SK-N-SH (cell line): ENCODE results near the gene MAPKBP1. TPM values are rescaled to one million over a fixed set of nuclear protein-coding genes. Genes with fewer than 3 reads are reported as not detected.

Experiments
- CTCF ChIA-PET: fragments of 300-600, 350-600 bp; formaldehyde crosslinking; extraction: SDS; loops from one replicate; lab custom pipeline; 2021; lab: Yijun Ruan, JAX
- POLR2A ChIA-PET: fragments of 350-600 bp; sonication (Branson Sonifier 250); formaldehyde crosslinking; extraction: SDS; loops from one replicate; lab custom pipeline; 2020; ENCODE audit warnings: antibody characterized with exemption, inconsistent platforms; lab: Yijun Ruan, JAX
- DNase-seq: peaks from one replicate; pipeline ENCODE4 v3.0.0; 2012
- H2AFZ ChIP-seq: fragments of 200-600 bp; sonication (generic); 2 replicates; pipeline ENCODE4 v1.8.1; 2016; ENCODE audit warnings: antibody characterized with exemption, mild to moderate bottlenecking, low read depth
- H3F3A ChIP-seq: fragments of 200-600 bp; sonication (generic); replicated peaks from 2 replicates; pipeline ENCODE3; 2016; ENCODE audit warnings: antibody characterized with exemption, mild to moderate bottlenecking; ENCODE audit not compliant: insufficient read depth
- H3K27ac ChIP-seq, 2 experiments: fragments of 200-500 bp in 1 of 2; fragments of 200-600 bp in 1 of 2; sonication (Bioruptor generic) in 1 of 2; sonication (generic), shearing (Covaris generic) in 1 of 2; 2 replicates each; pipeline versions ENCODE4 v1.5.1 to v1.6.1; 2014 to 2016; ENCODE audit warnings: low read depth in 2 of 2, inconsistent platforms in 1 of 2, low read length in 1 of 2, mild to moderate bottlenecking in 1 of 2, mixed read lengths in 1 of 2
- H3K27me3 ChIP-seq: fragments of 200-600 bp; sonication (generic), shearing (Covaris generic); 2 replicates; pipeline ENCODE4 v1.6.1; 2016; ENCODE audit warnings: mixed run types; ENCODE audit not compliant: insufficient read depth
- H3K36me3 ChIP-seq, 2 experiments: fragments of 200-500 bp in 1 of 2; fragments of 200-600 bp in 1 of 2; sonication (Bioruptor generic) in 1 of 2; sonication (generic) in 1 of 2; replicated peaks in 1 of 2; 2 replicates each; pipeline versions ENCODE3 to v1.5.1; 2014 to 2016; ENCODE audit warnings: low read length in 1 of 2, mild to moderate bottlenecking in 1 of 2; ENCODE audit not compliant: insufficient read depth in 2 of 2, control insufficient read depth in 1 of 2
- H3K4me1 ChIP-seq, 2 experiments: fragments of 200-500 bp in 1 of 2; fragments of 200-600 bp in 1 of 2; sonication (Bioruptor generic) in 1 of 2; sonication (generic), shearing (Covaris generic) in 1 of 2; 2 replicates each; pipeline versions ENCODE4 v1.5.1 to v1.6.1; 2014 to 2016; ENCODE audit warnings: low read depth in 1 of 2, low read length in 1 of 2, mixed run types in 1 of 2; ENCODE audit not compliant: insufficient read depth in 2 of 2, control insufficient read depth in 1 of 2
- H3K4me2 ChIP-seq: fragments of 200-600 bp; sonication (generic), shearing (Covaris generic); 2 replicates; pipeline ENCODE4 v1.6.1; 2017; ENCODE audit warnings: mixed run types
- H3K4me3 ChIP-seq, 2 experiments: fragments of 200-500 bp in 1 of 2; fragments of 200-600 bp in 1 of 2; sonication (Bioruptor generic) in 1 of 2; sonication (generic), shearing (Covaris generic) in 1 of 2; 2 replicates each; pipeline versions ENCODE4 v1.5.1 to v1.8.1; 2014 to 2016; ENCODE audit warnings: low read depth in 2 of 2, inconsistent platforms in 1 of 2, low read length in 1 of 2, mild to moderate bottlenecking in 1 of 2, mixed read lengths in 1 of 2, moderate library complexity in 1 of 2
- H3K79me2 ChIP-seq: fragments of 200-600 bp; sonication (generic); 2 replicates; pipeline ENCODE4 v1.8.1; 2017; ENCODE audit warnings: mild to moderate bottlenecking; ENCODE audit not compliant: insufficient read depth
- H3K9ac ChIP-seq: fragments of 200-600 bp; sonication (generic); 2 replicates; pipeline ENCODE4 v1.6.1; 2017; ENCODE audit warnings: mixed run types
- H3K9me2 ChIP-seq: fragments of 200-600 bp; sonication (generic); 2 replicates; pipeline ENCODE4 v1.6.1; 2017; ENCODE audit warnings: mixed run types
- H3K9me3 ChIP-seq: fragments of 200-600 bp; sonication (generic); 2 replicates; pipeline ENCODE4 v1.6.1; 2017; ENCODE audit warnings: mixed run types, mild to moderate bottlenecking, moderate library complexity
- H4K20me1 ChIP-seq: fragments of 200-600 bp; sonication (generic); 2 replicates; pipeline ENCODE4 v1.6.1; 2017; ENCODE audit warnings: mild to moderate bottlenecking, mixed run types; ENCODE audit not compliant: insufficient read depth
- EZH2phosphoT487 ChIP-seq: fragments of 200-600 bp; sonication (generic); IDR thresholded peaks from 2 replicates; pipeline ENCODE4 v1.6.1; 2017; ENCODE audit warnings: low read depth, mixed run types, mild to moderate bottlenecking, antibody characterized with exemption, moderate library complexity, borderline replicate concordance
- FOSL2 ChIP-seq: IDR thresholded peaks from 2 replicates; pipeline ENCODE4 v1.4.0; 2012; ENCODE audit warnings: low read depth, mild to moderate bottlenecking, moderate library complexity, borderline replicate concordance
- FOXJ3 ChIP-seq: sonication (generic); formaldehyde crosslinking; IDR thresholded peaks from 2 replicates; pipeline ENCODE4 v1.5.1; 2020; ENCODE audit warnings: mild to moderate bottlenecking, missing genetic modification reagents
- FOXM1 ChIP-seq: IDR thresholded peaks from 2 replicates; pipeline ENCODE4 v1.4.0; 2012; ENCODE audit warnings: low read depth, mild to moderate bottlenecking
- GABPA ChIP-seq: IDR thresholded peaks from 2 replicates; pipeline ENCODE4 v1.4.0; 2012; ENCODE audit warnings: low read depth, mild to moderate bottlenecking
- GATA2 ChIP-seq: sonication (generic); formaldehyde crosslinking; IDR thresholded peaks from 2 replicates; pipeline ENCODE4 v1.5.0; 2020; ENCODE audit warnings: mild to moderate bottlenecking, missing genetic modification reagents
- MEF2A ChIP-seq: IDR thresholded peaks from 2 replicates; pipeline ENCODE4 v1.4.0; 2012; ENCODE audit warnings: low read depth, borderline replicate concordance
- RAD21 ChIP-seq: IDR thresholded peaks from 2 replicates; pipeline ENCODE4 v1.6.1; 2012; ENCODE audit warnings: mild to moderate bottlenecking, low read length
- RCOR1 ChIP-seq: fragments of 150-350 bp; IDR thresholded peaks from 2 replicates; pipeline ENCODE4 v1.6.1; 2017; ENCODE audit warnings: antibody characterized with exemption, low read length
- RXRA ChIP-seq: IDR thresholded peaks from 2 replicates; pipeline ENCODE4 v1.4.0; 2012; ENCODE audit warnings: low read depth, mild to moderate bottlenecking, borderline replicate concordance
- SMC3 ChIP-seq: IDR thresholded peaks from 2 replicates; pipeline ENCODE4 v1.6.1; 2012; ENCODE audit warnings: low read depth, low read length, improper control_type of control experiment
- TAF1 ChIP-seq: IDR thresholded peaks from 2 replicates; pipeline ENCODE4 v1.6.1; 2012; ENCODE audit warnings: low read depth, mild to moderate bottlenecking, low read length, moderate library complexity, borderline replicate concordance
- TEAD4 ChIP-seq: IDR thresholded peaks from 2 replicates; pipeline ENCODE4 v1.4.0; 2012; ENCODE audit warnings: mild to moderate bottlenecking, borderline replicate concordance; ENCODE audit not compliant: insufficient read depth
- WGBS: methylation state at CpG from one replicate; pipeline ENCODE4 v1.1.6; 2017; ENCODE audit warnings: low lambda C conversion rate; 5-methylcytosine and 5-hydroxymethylcytosine counted together
- polyA plus RNA-seq, 3 experiments: library from polyadenylated mRNA; depleted of rRNA; stranded (reverse); fragments of >200 nt; gene quantifications; 2 replicates each; pipeline ENCODE4 v1.2.3, GENCODE V29; 2012
- TF ChIP-seq, protein P1 (sequence below): IDR thresholded peaks from 2 replicates; pipeline ENCODE4 v1.4.0; 2012; ENCODE audit warnings: low read depth, borderline replicate concordance
- TF ChIP-seq, protein P2 (sequence below): IDR thresholded peaks from 2 replicates; pipeline ENCODE4 v1.4.0; 2012; ENCODE audit warnings: low read depth
- TF ChIP-seq, protein P3 (sequence below): IDR thresholded peaks from 2 replicates; pipeline ENCODE4 v1.6.1; 2012; ENCODE audit warnings: mild to moderate bottlenecking, low read depth, low read length, moderate library complexity
- TF ChIP-seq, protein P4 (sequence below): IDR thresholded peaks from 2 replicates; pipeline ENCODE4 v1.4.0; 2012; ENCODE audit warnings: low read depth, borderline replicate concordance
- TF ChIP-seq, protein P5 (sequence below): fragments of 150-350 bp; IDR thresholded peaks from 2 replicates; pipeline ENCODE4 v1.6.1; 2016; ENCODE audit warnings: mild to moderate bottlenecking, low read depth, low read length
- TF ChIP-seq, protein P6 (sequence below): fragments of 200-600 bp; sonication (generic); IDR thresholded peaks from 2 replicates; pipeline ENCODE4 v1.6.1; 2017; ENCODE audit warnings: antibody characterized with exemption, mild to moderate bottlenecking, moderate library complexity

The MAPKBP1 gene
- polyA plus RNA-seq, 1 of the 3 experiments (the other 2 are of a cell fraction), result 5.2 TPM

DNA sequence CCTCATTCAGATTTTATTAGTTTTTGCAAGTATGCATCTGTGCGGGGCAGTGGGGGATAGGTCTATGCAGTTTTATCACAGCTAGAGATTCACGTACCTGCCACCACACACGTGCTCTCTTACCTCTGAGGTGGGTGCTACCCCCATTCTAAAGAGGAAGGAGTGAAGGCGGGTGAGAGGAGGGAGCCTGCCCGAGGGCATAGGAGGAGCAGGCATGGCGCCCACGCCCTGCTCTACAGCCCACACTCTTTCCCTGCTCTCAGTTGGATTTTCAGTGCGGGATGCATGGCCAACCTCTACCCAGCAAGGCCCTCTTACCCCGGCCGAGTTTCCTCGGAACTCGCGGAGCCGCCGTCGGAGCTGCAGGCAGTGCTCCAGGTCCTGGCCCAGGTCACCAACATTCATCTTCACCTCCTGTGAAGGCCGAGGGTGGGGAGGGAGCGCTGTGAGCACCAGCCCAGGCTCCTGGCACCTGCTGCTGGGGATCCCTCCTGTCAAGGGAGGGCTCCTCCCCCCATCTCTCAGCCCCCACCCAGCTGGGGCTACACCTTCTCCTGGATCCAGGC lies 91.3 kb downstream of the MAPKBP1 start:
- Histone ChIP-seq H3K27ac (no peak overlapping the region), H2AFZ (no peak overlapping the region), H3K4me2 (no peak overlapping the region), H3K27me3 (no peaks in the 10 kb centered on the region), H3K9me2 (no peaks in the 10 kb centered on the region), H3K9me3 (no peaks in the 10 kb centered on the region), H3K79me2 (no peaks in the 10 kb centered on the region), H3K4me1 (peaks cover 0 to 30% of the 10 kb centered on the region in 2 experiments; a peak in 1 of 4 replicates), H3F3A (no peaks in the 10 kb centered on the region), H4K20me1 (no peaks in the 10 kb centered on the region), H3K36me3 (no peaks in the 10 kb centered on the region), H3K4me3 (no peak overlapping the region), H3K9ac (no peak overlapping the region)
- DNase-seq, result no peak
- TF ChIP-seq, protein P1, sequence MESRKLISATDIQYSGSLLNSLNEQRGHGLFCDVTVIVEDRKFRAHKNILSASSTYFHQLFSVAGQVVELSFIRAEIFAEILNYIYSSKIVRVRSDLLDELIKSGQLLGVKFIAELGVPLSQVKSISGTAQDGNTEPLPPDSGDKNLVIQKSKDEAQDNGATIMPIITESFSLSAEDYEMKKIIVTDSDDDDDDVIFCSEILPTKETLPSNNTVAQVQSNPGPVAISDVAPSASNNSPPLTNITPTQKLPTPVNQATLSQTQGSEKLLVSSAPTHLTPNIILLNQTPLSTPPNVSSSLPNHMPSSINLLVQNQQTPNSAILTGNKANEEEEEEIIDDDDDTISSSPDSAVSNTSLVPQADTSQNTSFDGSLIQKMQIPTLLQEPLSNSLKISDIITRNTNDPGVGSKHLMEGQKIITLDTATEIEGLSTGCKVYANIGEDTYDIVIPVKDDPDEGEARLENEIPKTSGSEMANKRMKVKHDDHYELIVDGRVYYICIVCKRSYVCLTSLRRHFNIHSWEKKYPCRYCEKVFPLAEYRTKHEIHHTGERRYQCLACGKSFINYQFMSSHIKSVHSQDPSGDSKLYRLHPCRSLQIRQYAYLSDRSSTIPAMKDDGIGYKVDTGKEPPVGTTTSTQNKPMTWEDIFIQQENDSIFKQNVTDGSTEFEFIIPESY, result no peak
- no peak for TF ChIP-seq GATA2 (CRISPR knock-in tag)
- TF ChIP-seq TAF1, result no peak
- no peak for TF ChIP-seq SMC3
- TF ChIP-seq FOXM1, result no peak
- TF ChIP-seq RAD21, result no peak
- TF ChIP-seq, protein P2, sequence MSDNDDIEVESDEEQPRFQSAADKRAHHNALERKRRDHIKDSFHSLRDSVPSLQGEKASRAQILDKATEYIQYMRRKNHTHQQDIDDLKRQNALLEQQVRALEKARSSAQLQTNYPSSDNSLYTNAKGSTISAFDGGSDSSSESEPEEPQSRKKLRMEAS, result no peak
- TF ChIP-seq RXRA, result no peak
- no peak for TF ChIP-seq FOXJ3 (CRISPR knock-in tag)
- no peak for TF ChIP-seq EZH2phosphoT487
- TF ChIP-seq, protein P3, sequence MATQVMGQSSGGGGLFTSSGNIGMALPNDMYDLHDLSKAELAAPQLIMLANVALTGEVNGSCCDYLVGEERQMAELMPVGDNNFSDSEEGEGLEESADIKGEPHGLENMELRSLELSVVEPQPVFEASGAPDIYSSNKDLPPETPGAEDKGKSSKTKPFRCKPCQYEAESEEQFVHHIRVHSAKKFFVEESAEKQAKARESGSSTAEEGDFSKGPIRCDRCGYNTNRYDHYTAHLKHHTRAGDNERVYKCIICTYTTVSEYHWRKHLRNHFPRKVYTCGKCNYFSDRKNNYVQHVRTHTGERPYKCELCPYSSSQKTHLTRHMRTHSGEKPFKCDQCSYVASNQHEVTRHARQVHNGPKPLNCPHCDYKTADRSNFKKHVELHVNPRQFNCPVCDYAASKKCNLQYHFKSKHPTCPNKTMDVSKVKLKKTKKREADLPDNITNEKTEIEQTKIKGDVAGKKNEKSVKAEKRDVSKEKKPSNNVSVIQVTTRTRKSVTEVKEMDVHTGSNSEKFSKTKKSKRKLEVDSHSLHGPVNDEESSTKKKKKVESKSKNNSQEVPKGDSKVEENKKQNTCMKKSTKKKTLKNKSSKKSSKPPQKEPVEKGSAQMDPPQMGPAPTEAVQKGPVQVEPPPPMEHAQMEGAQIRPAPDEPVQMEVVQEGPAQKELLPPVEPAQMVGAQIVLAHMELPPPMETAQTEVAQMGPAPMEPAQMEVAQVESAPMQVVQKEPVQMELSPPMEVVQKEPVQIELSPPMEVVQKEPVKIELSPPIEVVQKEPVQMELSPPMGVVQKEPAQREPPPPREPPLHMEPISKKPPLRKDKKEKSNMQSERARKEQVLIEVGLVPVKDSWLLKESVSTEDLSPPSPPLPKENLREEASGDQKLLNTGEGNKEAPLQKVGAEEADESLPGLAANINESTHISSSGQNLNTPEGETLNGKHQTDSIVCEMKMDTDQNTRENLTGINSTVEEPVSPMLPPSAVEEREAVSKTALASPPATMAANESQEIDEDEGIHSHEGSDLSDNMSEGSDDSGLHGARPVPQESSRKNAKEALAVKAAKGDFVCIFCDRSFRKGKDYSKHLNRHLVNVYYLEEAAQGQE, result no peak
- TF ChIP-seq TEAD4, result no peak
- TF ChIP-seq, protein P4, sequence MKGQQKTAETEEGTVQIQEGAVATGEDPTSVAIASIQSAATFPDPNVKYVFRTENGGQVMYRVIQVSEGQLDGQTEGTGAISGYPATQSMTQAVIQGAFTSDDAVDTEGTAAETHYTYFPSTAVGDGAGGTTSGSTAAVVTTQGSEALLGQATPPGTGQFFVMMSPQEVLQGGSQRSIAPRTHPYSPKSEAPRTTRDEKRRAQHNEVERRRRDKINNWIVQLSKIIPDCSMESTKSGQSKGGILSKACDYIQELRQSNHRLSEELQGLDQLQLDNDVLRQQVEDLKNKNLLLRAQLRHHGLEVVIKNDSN, result no peak
- TF ChIP-seq, protein P5, sequence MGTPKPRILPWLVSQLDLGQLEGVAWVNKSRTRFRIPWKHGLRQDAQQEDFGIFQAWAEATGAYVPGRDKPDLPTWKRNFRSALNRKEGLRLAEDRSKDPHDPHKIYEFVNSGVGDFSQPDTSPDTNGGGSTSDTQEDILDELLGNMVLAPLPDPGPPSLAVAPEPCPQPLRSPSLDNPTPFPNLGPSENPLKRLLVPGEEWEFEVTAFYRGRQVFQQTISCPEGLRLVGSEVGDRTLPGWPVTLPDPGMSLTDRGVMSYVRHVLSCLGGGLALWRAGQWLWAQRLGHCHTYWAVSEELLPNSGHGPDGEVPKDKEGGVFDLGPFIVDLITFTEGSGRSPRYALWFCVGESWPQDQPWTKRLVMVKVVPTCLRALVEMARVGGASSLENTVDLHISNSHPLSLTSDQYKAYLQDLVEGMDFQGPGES, result no peak
- TF ChIP-seq RCOR1, result no peak
- TF ChIP-seq MEF2A, result no peak
- no peak for TF ChIP-seq FOSL2
- TF ChIP-seq, protein P6, sequence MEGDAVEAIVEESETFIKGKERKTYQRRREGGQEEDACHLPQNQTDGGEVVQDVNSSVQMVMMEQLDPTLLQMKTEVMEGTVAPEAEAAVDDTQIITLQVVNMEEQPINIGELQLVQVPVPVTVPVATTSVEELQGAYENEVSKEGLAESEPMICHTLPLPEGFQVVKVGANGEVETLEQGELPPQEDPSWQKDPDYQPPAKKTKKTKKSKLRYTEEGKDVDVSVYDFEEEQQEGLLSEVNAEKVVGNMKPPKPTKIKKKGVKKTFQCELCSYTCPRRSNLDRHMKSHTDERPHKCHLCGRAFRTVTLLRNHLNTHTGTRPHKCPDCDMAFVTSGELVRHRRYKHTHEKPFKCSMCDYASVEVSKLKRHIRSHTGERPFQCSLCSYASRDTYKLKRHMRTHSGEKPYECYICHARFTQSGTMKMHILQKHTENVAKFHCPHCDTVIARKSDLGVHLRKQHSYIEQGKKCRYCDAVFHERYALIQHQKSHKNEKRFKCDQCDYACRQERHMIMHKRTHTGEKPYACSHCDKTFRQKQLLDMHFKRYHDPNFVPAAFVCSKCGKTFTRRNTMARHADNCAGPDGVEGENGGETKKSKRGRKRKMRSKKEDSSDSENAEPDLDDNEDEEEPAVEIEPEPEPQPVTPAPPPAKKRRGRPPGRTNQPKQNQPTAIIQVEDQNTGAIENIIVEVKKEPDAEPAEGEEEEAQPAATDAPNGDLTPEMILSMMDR, result no peak
- no peak for TF ChIP-seq GABPA
- POLR2A ChIA-PET, result no interaction called here
- CTCF ChIA-PET, result interaction anchor here (0.7 to 2.7 kb wide), 3 partner anchors 13 to 39 kb away, joined by 3 to 18 read pairs (median 4); no protein-coding TSS in a partner anchor
- 79% methylated on average over 12 of the region's 18 CpGs for WGBS
